ENCODE results near the gene CMSS1.
"Not testable (repeated sequence)": the region's sequence is repeated elsewhere in the genome, so short reads cannot be mapped to it uniquely, and the experiment has no call there.

CMSS1 gene

DNA sequence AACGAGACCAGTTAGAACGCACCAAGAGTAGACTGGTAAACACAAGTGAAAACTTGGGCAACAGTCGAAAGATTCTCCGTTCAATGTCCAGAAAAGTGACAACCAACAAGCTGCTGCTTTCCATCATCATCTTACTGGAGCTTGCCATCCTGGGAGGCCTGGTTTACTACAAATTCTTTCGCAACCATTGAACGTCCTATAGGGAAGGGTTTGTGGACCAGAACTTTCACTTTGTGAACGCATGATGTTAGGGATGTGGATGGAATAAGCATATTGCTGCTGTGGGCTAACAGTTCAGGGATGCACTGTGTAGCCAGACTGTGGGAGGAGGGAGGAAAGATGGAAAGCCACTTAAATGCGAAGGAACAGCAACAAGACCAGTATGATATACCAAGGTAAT lies 408.2 kb downstream of the CMSS1 start:
- peaks cover 0 to 4% of the 10 kb centered on the region in 2 donors for H3K27me3 Mint-ChIP-seq
- DNase-seq (no peak), ATAC-seq (replicated peaks) (no peak)
- H3K4me3 Mint-ChIP-seq: no peak overlapping the region
- no peak overlapping the region for H3K27ac Mint-ChIP-seq
- H3K9me3 Mint-ChIP-seq: peaks cover 2 to 4% of the 10 kb centered on the region in 2 donors
- H3K4me1 Mint-ChIP-seq: no peaks in the 10 kb centered on the region
- no peaks in the 10 kb centered on the region for H3K36me3 Mint-ChIP-seq

DNA sequence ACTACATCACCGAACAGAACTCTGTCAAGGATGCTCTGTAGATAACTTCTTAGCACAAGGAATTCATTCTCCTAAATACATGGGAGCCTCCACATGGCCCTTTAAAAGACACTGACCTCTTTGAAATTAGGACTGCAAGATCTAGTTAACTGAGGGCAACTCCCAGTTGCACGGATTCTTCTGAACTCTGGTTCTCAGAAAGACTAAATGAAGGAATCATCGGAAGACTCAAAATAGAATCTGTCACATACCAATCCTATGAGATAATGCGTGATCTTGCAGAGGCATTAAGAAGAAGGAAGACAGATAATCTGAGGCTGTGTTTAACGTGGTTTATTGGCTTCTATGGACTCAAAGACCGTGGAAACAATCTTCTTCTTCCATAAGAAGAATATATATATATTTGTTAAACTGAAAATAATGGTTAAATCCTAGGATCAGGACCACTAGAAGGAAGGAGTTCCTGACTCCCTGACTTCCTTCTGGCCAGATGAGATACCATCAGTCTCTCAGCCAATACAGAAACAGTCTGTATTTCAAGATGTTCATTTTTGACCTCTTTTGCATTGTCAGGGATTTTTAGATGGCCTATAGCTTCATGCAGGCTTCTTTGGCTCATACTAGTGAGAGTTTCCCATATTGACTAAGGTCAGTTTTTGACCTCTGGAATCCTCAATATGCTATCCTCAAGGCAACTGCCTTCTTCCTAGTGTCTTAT lies 409.2 kb downstream of the CMSS1 start:
- Mint-ChIP-seq H3K36me3 (no peaks in the 10 kb centered on the region), H3K4me3 (no peak overlapping the region), H3K27ac (no peak overlapping the region), H3K4me1 (no peaks in the 10 kb centered on the region), H3K9me3 (peaks cover 2 to 4% of the 10 kb centered on the region in 2 donors), H3K27me3 (peaks cover 0 to 4% of the 10 kb centered on the region in 2 donors)
- no peak for DNase-seq
- ATAC-seq (replicated peaks): no peak

DNA sequence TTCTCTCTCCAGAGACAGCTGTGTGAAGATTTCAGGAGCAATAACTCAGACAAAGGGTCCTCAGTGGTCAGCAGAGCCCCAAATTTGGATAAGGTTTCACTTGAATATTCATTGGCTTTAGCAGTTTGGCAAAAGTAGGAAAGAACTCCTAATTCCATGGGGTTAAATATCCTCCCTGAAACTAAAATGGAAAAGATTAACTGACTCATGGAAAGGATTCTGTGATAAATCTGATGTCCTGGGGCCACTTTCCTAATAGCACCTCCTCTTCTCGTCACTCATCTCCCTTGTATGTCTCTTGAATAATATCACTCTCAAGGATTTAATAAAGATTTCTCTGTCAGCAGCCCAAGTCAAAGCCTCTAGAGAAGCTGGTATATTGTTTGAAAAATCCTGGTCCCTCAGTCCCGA lies 409.9 kb downstream of the CMSS1 start:
- no peak for ATAC-seq (replicated peaks)
- Mint-ChIP-seq H3K9me3 (peaks cover 2 to 4% of the 10 kb centered on the region in 2 donors), H3K27ac (no peak overlapping the region), H3K36me3 (no peaks in the 10 kb centered on the region), H3K27me3 (peaks cover 0 to 4% of the 10 kb centered on the region in 2 donors), H3K4me1 (no peaks in the 10 kb centered on the region), H3K4me3 (no peak overlapping the region)
- no peak for DNase-seq

DNA sequence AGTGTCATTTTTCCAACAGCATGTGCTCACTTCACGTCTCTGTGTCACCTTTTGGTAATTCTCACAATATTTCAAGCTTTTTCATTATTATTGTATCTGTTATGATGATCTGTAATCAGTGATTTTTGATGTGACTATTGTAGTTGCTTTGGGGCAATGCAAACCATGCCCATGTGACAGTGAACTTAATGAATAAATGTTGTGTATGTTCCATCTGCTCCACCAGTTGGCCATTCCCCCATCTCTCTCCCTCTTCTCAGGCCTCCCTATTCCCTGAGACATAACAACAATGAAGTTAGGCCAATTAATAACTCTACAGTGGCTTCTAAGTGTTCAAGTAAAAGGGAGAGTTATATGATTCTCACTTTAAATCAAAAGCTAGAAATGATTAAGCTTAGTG lies 410.6 kb downstream of the CMSS1 start:
- Mint-ChIP-seq H3K27ac (no peak overlapping the region), H3K4me3 (no peak overlapping the region), H3K36me3 (no peaks in the 10 kb centered on the region), H3K4me1 (no peaks in the 10 kb centered on the region), H3K9me3 (peaks cover 2 to 4% of the 10 kb centered on the region in 2 donors), H3K27me3 (peaks cover 0 to 4% of the 10 kb centered on the region in 2 donors)
- no peak for ATAC-seq (replicated peaks)
- no peak for DNase-seq

DNA sequence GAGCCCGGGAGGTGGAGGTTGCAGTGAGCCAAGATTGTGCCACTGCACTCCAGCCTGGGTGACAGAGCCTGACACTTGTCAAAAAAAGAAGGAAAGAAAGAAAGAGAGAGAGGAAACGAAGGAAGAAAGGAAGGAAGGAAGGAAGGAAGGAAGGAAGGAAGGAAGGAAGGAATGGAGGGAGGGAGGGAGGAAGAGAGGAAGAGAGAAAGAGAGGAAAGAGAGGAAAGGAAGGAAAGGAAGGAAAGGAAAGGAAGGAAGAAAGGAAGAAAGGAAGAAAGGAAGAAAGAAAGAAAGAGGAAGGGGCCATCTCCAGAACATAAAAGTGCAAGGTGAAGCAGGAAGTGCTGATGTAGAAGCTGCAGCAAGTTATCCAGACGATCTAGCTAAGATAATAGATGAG lies 411.5 kb downstream of the CMSS1 start:
- H3K4me3 Mint-ChIP-seq; H3K9me3 Mint-ChIP-seq; ATAC-seq (replicated peaks); H3K27me3 Mint-ChIP-seq; H3K36me3 Mint-ChIP-seq; DNase-seq; H3K27ac Mint-ChIP-seq; H3K4me1 Mint-ChIP-seq: not testable (repeated sequence)

DNA sequence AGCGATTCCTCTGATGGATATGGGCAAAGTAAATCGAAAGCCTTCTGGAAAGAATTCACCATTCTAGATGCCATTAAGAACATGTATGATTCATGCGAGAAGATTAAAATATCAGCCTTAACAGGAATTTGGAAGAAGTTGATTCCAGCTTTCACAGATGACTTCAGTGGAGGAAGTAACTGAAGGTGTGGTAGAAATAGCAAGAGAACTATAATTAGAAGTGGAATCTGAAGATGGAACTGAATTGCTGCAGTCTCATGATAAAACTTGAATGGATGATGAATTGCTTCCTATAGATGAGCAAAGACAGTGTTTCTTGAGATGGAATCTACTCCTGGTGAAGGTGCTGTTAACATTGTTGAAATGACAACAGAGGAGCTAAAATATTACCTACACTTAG lies 413.0 kb downstream of the CMSS1 start:
- no peak for ATAC-seq (replicated peaks)

More for the DNA sequence above, 413.0 kb downstream of the CMSS1 start:
- Mint-ChIP-seq H3K27me3 (peaks cover 0 to 4% of the 10 kb centered on the region in 2 donors), H3K4me3 (no peak overlapping the region), H3K27ac (no peak overlapping the region), H3K9me3 (peaks cover 0 to 4% of the 10 kb centered on the region in 2 donors), H3K4me1 (no peaks in the 10 kb centered on the region), H3K36me3 (no peaks in the 10 kb centered on the region)
- no peak for DNase-seq

All from stimulated activated naive B cell treated with anti-CD40 and anti-IgM and Interleukin-4, amounts not matched to agents 10 μg/mL and 1 μg/mL and 100 μg/mL, for 72 hours (primary cell).